Activated CD8-positive, alpha-beta memory T cell treated with anti-CD3 and anti-CD28 coated beads, Interleukin-2, amount 50 U/mL, for 24 hours (primary cell): ENCODE data around the gene KCNJ6.

ENCODE experiments used
- DNase-seq: peaks from one replicate; pipeline ENCODE4 v3.0.0-alpha.2; 2020; ENCODE audit errors: extremely low read depth

KCNJ6 gene

DNA sequence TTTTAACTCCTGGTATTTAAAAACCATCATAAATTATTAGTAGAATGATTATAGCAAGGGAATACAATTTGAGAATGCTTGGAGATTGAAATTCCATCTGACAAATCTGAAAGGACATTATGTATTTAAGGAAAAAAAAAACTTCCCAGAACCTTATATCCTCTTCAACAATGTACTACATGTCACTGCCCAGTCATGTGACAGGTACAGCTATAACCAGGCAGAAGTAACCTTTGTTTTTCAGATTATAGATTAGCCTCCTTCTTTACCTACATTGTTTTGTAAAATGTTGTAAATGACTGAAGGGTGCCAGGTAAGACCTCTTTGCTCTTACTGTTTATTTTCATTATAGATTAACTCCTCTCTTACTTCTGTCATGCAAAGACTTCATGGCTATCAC, 96.9 kb downstream of the KCNJ6 start:
- no peak for DNase-seq

DNA sequence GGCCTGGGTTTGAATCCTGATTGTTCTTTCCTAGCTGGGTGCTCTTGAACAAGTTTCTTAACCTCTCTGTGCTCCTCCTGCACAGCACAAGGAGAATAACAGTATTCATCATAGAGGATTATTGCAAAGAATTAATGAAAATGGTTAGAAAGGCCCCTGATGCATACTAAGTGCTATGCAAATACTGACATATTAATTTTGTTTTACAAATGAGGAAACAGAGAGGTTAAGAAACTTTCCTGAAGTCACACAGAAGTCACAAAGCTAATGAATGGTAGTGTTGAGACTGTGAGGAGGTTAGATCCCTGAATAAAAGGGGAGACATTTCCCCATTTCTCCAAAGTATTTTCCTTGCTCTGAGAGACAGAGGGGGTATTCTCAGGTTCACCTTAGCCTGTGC, 99.0 kb downstream of the KCNJ6 start:
- no peak for DNase-seq

DNA sequence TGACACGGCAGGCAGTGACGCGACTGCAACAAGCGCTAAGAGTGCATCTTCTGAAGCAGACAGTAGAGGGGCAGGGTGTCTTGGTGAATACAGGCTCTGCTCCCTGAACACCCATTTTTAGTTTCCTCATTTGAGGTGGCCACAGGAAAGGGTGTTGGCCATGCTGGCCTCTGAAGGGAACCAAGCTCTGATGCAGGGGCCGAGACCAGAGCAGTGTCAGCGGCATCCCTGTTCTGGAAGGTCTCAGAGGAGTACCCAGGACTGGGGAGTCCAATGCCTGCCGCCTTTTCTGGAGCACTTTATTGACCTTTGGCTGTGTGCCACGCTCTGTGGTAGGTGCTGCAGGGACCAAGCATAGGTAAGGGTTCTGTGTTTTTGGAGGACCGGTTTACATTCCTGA, 100.4 kb downstream of the KCNJ6 start:
- no peak for DNase-seq

GRCh38 chr21:37811711-37812110, 104.5 kb downstream of the KCNJ6 start:
- DNase-seq, result no peak

DNA sequence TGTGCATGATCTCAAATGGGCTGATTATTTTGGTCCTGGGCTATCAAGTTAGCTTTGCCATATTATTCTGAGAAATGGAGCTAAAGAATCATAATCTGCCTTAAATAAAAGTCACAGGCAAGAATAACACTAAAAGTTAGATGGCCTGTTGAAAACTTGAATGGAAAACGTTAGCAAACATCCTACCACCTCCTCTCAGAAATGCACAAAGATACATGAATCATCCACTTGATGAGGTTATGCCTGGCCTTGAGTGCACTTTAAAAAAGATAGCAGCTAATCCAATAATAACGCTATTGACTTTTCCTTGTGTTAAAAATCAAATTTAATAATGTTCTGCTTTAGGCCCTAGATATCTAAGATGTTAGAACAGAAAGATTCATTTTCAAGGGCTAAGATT, 108.0 kb downstream of the KCNJ6 start:
- no peak for DNase-seq

GRCh38 chr21:37805266-37805665, 111.0 kb downstream of the KCNJ6 start:
- DNase-seq, result no peak

- DNase-seq, result no peak
Measured at GRCh38 chr21:37804001-37804400, 112.3 kb downstream of the KCNJ6 start.

GRCh38 chr21:37803101-37803651, 113.1 kb downstream of the KCNJ6 start:
- no peak for DNase-seq

- DNase-seq, result no peak
Measured at GRCh38 chr21:37800456-37801061, 115.7 kb downstream of the KCNJ6 start.

- no peak for DNase-seq
Measured at GRCh38 chr21:37800057-37800455, 116.2 kb downstream of the KCNJ6 start.

- DNase-seq, result no peak
Measured at GRCh38 chr21:37799211-37800056, 116.8 kb downstream of the KCNJ6 start.

- DNase-seq, result no peak
Measured at GRCh38 chr21:37797403-37797802, 118.9 kb downstream of the KCNJ6 start.

GRCh38 chr21:37796011-37796410, 120.2 kb downstream of the KCNJ6 start:
- DNase-seq, result no peak

- no peak for DNase-seq
Measured at GRCh38 chr21:37793660-37794059, 122.6 kb downstream of the KCNJ6 start.

DNA sequence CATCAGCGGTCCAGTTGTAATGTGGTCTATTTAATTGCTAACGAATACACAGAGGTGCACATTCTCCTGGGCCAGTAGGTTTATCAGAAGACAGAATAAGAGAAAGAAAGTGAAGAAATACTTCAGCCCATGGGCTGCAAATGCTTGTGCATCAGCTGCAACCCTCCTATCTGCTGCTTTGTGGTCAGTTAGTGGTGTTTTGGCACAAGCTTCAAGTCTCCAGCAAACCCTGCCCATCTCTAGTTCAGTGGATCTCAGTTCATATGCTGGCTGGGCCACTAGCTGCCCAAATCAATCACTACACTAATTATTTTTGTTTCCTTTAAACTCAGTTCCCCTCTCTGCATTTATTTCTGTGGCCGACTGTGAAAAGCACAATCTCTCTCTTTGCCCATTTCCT, 124.2 kb downstream of the KCNJ6 start:
- DNase-seq, result no peak

- DNase-seq, result no peak
Measured at GRCh38 chr21:37790905-37791304, 125.4 kb downstream of the KCNJ6 start.

DNA sequence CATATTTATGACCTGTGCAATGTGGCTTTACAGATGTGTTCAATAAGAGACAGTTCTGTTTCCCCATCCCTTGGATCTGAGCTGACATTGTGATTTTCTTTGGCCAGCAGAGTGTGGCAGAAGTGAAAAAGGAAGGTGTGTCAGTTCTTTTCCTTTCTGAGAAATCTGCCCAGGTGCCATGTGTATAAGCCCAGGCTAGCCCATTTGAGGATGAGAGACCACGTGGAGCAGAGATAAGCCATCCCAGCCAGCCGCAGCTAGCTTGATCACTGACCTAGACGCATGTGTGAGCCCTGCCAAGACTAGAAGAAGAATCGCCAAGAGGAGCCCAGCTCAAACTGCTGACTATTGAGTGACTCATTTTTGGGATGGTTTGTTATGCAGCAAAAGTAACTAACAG, 127.8 kb downstream of the KCNJ6 start:
- DNase-seq, result no peak

GRCh38 chr21:37787456-37787855, 128.8 kb downstream of the KCNJ6 start:
- DNase-seq, result no peak

DNA sequence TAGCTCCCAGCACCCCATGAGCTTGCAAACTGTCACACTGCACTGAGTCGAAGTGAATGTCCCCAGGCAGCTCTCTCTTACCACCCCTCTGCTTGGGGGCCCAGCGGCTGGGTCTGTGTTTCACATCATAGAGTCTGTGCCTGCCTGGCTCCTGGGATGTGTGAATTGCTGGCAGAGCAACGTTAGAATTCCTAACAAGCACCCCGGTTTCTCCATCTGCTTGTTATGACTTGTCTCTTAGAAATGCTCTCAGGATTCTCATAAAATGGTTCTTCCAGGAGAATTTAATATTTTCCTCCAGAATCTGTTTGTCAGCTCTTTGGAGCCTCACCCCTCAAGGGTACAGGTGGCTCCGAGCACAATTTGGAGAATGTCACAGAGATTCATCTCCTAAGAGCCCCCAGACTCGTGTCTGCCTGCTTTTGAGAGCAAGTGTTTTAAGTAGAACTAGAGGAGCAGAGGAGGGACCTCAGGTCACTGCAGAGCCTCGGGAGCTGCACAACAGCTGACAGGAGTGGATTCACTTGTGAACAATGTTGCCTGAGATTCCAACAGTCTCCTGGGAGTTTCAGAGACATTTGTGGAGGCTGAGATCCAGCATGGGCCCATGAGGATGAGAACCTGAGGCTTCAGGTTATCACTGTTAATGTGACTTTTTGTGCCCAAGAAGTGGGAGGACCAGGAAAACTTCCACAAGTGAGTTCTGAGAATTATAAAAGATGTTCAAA, 131.5 kb downstream of the KCNJ6 start:
- DNase-seq, result no peak

DNA sequence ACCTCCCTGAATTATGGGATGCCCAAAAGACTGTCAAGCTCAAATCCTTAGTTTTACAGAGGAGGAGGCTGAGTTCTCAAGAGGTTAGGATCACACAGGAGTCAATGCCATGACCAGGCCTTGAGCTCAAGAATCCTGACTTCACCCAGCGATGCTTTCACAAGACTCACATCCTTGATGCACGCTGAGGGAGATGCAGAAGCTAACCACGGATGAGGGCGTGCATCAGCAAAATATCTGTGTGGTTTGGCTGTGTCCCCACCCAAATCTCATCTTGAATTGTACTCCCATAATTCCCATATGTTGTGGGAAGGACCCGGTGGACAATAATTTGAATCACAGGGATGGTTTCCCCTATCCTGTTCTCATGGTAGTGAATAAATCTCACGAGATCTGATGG, 133.2 kb downstream of the KCNJ6 start:
- no peak for DNase-seq

DNA sequence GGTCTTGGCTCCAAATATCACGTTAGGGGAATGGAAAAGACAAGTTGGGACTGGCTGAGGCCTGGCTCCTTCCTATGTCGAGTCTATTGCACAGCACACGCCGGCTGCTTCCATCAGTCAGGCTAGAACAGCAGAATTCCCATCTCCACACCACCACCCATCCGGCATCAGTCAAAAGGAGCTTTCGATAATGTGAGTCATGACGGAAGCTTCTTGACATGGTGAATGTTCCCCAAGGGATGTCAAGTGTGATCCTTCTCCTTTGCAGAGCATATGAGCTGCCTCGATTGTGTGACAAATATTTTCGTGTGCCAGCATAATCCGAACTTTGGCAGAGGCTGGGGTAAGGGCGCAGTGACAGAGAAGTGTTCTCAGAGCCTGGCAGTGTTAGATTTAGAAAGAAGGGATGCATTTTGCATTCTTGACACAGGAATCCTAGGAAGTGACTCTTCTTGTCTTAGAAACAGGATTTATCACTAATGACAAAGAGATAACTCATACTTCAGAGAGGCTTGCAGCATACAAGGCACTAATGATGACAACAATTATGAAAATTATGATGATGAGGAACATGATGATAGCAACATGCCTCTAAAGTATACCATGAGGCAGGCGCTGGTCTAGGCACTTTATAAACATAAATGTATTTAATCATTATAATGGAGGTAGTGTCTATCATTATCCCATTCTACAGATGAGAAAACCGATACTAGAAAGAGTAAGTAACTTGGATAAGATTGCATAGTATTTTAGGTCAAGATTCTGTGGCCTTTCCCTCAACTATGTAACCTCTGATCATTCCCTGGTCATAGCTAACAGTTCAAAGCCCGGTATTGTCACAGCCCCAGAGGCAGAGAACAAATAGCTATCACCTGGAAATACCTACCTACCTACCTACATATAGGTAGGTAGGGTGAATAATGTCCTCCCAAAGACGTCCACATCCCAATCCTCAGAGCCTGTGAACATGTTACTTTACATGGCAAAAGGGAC, 135.0 kb downstream of the KCNJ6 start:
- no peak for DNase-seq
